Esophagus muscularis mucosa (tissue), 4 donors: ENCODE measurements around the gene PARN. TPM values are rescaled to one million over a fixed set of nuclear protein-coding genes. Genes with fewer than 3 reads are reported as not detected.

Experiments
- DNase-seq: peaks from one replicate; pipeline ENCODE4 v3.0.0-alpha.2; 2017; ENCODE audit errors: extremely low spot score
- H3K27ac ChIP-seq, 4 donors: fragments of 200-600 bp; sonication (generic); replicated peaks in 1 of 4; 1 replicate in 3 of 4; 2 replicates in 1 of 4; pipeline ENCODE4 v1.5.1; 2016 to 2019; ENCODE audit warnings: mild to moderate bottlenecking in 1 of 4
- H3K27me3 ChIP-seq, 4 donors: fragments of 200-600 bp; sonication (generic); one replicate each; pipeline versions ENCODE4 v1.5.1 to v1.6.0; 2016 to 2019
- H3K36me3 ChIP-seq, 4 donors: fragments of 200-600 bp; sonication (generic); one replicate each; pipeline ENCODE4 v1.5.1; 2016 to 2019
- H3K4me1 ChIP-seq, 4 donors: fragments of 200-600 bp; sonication (generic); one replicate each; pipeline ENCODE4 v1.5.1; 2016 to 2019
- H3K4me3 ChIP-seq, 4 donors: fragments of 200-600 bp; sonication (generic); 1 replicate in 2 of 4; 2 replicates in 2 of 4; pipeline ENCODE4 v1.5.1; 2016 to 2019; ENCODE audit warnings: mild to moderate bottlenecking in 4 of 4, moderate library complexity in 1 of 4
- H3K9me3 ChIP-seq, 4 donors: fragments of 200-600 bp; sonication (generic); 1 replicate in 3 of 4; 2 replicates in 1 of 4; pipeline ENCODE4 v1.5.1; 2016 to 2019
- EP300 ChIP-seq: sonication (generic); formaldehyde crosslinking; IDR thresholded peaks from one replicate; pipeline ENCODE4 v1.6.1; 2017; ENCODE audit warnings: antibody characterized with exemption
- POLR2A ChIP-seq: fragments of 450-650 bp; IDR thresholded peaks from one replicate; pipeline ENCODE4 v1.6.1; 2017; ENCODE audit warnings: antibody characterized with exemption, moderate library complexity, mild to moderate bottlenecking, low read depth
- POLR2AphosphoS5 ChIP-seq, 2 donors: sonication (generic); formaldehyde crosslinking; IDR thresholded peaks; one replicate each; pipeline ENCODE4 v1.6.1; 2017; ENCODE audit warnings: antibody characterized with exemption in 2 of 2
- WGBS: methylation state at CpG from one replicate; pipeline ENCODE4 v1.1.5; 2018; 5-methylcytosine and 5-hydroxymethylcytosine counted together
- intact Hi-C: fragments of 100-400 bp; cut with DNase I; formaldehyde crosslinking; loops from one replicate; pipeline ENCODE4 v1.15.1; 2023
- total RNA-seq, 4 donors: library from RNA; depleted of rRNA; stranded (reverse); fragments of >200 nt; gene quantifications; one replicate each; pipeline versions ENCODE4 v1.1.0 to v1.2.1, GENCODE V29; 2016
- TF ChIP-seq, protein P1 (sequence below), 3 experiments: fragments of 200-600 bp in 2 of 3; fragments of 450-650 bp in 1 of 3; sonication (generic) in 2 of 3; IDR thresholded peaks; one replicate each; pipeline ENCODE4 v1.5.1; 2017 to 2019; ENCODE audit warnings: antibody characterized with exemption in 3 of 3, mild to moderate bottlenecking in 2 of 3, moderate library complexity in 1 of 3

Gene PARN
- total RNA-seq, 4 donors from 2014 or later: 32.6 to 43.5 (median 36.1) TPM

- intact Hi-C loops: no loop called here
- Histone ChIP-seq H3K4me1 (no peaks in the 10 kb centered on the region), H3K36me3 (peaks cover 48 to 100% (median 92%) of the 10 kb centered on the region in 4 donors), H3K27ac (no peak overlapping the region), H3K9me3 (no peaks in the 10 kb centered on the region), H3K4me3 (no peak overlapping the region), H3K27me3 (no peaks in the 10 kb centered on the region)
- DNase-seq: no peak
- TF ChIP-seq POLR2AphosphoS5 (IDR thresholded peaks at IDR 0.05): no peak
- no peak for TF ChIP-seq EP300
- no peak for TF ChIP-seq POLR2A
- TF ChIP-seq, protein P1, sequence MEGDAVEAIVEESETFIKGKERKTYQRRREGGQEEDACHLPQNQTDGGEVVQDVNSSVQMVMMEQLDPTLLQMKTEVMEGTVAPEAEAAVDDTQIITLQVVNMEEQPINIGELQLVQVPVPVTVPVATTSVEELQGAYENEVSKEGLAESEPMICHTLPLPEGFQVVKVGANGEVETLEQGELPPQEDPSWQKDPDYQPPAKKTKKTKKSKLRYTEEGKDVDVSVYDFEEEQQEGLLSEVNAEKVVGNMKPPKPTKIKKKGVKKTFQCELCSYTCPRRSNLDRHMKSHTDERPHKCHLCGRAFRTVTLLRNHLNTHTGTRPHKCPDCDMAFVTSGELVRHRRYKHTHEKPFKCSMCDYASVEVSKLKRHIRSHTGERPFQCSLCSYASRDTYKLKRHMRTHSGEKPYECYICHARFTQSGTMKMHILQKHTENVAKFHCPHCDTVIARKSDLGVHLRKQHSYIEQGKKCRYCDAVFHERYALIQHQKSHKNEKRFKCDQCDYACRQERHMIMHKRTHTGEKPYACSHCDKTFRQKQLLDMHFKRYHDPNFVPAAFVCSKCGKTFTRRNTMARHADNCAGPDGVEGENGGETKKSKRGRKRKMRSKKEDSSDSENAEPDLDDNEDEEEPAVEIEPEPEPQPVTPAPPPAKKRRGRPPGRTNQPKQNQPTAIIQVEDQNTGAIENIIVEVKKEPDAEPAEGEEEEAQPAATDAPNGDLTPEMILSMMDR (IDR thresholded peaks at IDR 0.05): no peak
- 90% methylated on average over 7 of the region's 7 CpGs for WGBS
These were observed 11.5 kb downstream of the PARN start for GRCh38 chr16:14618566-14618965.

DNA sequence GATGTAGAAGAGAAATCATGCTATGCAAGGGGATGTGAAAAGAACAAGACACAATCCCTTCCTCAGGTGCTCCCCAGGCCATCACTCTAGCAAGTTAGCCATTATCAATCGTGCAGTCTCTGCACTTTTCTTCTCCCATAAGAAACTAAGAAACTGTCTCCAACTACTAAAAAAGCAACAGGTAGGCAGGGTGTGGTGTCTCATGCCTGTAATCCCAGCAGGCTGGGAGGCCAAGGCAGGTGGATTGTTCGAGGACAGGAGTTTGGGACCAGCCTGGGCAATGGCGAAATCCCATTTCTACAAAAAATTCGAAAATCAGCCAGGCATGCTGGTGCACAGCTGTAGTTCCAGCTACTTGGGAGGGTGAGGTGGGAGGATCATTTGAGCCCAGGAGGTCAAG lies 13.8 kb downstream of the PARN start:
- DNase-seq: no peak
- Histone ChIP-seq H3K4me1 (no peaks in the 10 kb centered on the region), H3K9me3 (no peaks in the 10 kb centered on the region), H3K27ac (no peak overlapping the region), H3K27me3 (no peaks in the 10 kb centered on the region), H3K36me3 (peaks cover 41 to 98% (median 91%) of the 10 kb centered on the region in 4 donors), H3K4me3 (no peak overlapping the region)
- intact Hi-C loops: no loop called here
- 89% methylated on average over 4 of the region's 4 CpGs for WGBS
- TF ChIP-seq EP300 (no peak), POLR2A (no peak), POLR2AphosphoS5 (IDR thresholded peaks at IDR 0.05) (no peak)
- TF ChIP-seq, protein P1 (IDR thresholded peaks at IDR 0.05): no peak

DNA sequence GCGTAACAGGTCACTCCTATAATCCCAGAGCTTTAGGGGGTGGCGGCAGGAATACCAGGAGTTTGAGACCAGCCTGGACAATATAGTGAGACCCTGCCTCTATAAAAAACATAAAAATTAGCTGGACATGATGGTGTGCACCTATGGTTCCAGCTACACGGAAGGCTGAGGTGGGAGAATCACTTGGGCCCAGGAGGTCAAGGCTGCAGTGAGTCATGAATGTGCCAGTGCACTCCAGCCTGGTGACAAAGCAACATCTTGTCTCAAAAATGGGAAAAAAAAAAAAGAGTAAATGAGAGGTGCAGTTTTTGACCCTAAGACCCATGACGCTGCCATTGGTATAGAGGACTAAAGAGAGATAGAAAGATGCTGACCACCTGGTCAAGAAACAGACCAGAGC lies 16.1 kb downstream of the PARN start:
- peaks cover 55 to 99% (median 93%) of the 10 kb centered on the region in 4 donors for H3K36me3 ChIP-seq

GRCh38 chr16:14611660-14612059 lies 18.4 kb downstream of the PARN start:
- no peak overlapping the region for H3K4me3 ChIP-seq
- TF ChIP-seq, protein P1 (IDR thresholded peaks at IDR 0.05): no peak
- TF ChIP-seq EP300 (no peak), POLR2A (no peak), POLR2AphosphoS5 (IDR thresholded peaks at IDR 0.05) (no peak)
- no peaks in the 10 kb centered on the region for H3K27me3 ChIP-seq
- WGBS: 96% methylated on average over 14 of the region's 14 CpGs
- DNase-seq: no peak
- H3K9me3 ChIP-seq: no peaks in the 10 kb centered on the region
- no peaks in the 10 kb centered on the region for H3K4me1 ChIP-seq
- intact Hi-C loops: no loop called here
- peaks cover 53 to 99% (median 95%) of the 10 kb centered on the region in 4 donors for H3K36me3 ChIP-seq
- no peak overlapping the region for H3K27ac ChIP-seq

More for the DNA sequence above, 16.1 kb downstream of the PARN start:
- Histone ChIP-seq H3K4me3 (no peak overlapping the region), H3K9me3 (no peaks in the 10 kb centered on the region), H3K4me1 (no peaks in the 10 kb centered on the region), H3K27ac (no peak overlapping the region), H3K27me3 (no peaks in the 10 kb centered on the region)
- intact Hi-C loops: no loop called here
- DNase-seq: no peak
- TF ChIP-seq EP300 (no peak), POLR2AphosphoS5 (IDR thresholded peaks at IDR 0.05) (no peak), POLR2A (no peak)
- TF ChIP-seq, protein P1 (IDR thresholded peaks at IDR 0.05): no peak
- 98% methylated on average over 4 of the region's 4 CpGs for WGBS

GRCh38 chr16:14609716-14610115 lies 20.3 kb downstream of the PARN start:
- TF ChIP-seq POLR2A: no peak
- TF ChIP-seq POLR2AphosphoS5 (IDR thresholded peaks at IDR 0.05): no peak
- TF ChIP-seq, protein P1 (IDR thresholded peaks at IDR 0.05): no peak
- TF ChIP-seq EP300: no peak
- H3K27me3 ChIP-seq: no peaks in the 10 kb centered on the region
- no peak for DNase-seq
- WGBS: 94% methylated on average over 6 of the region's 6 CpGs
- no peaks in the 10 kb centered on the region for H3K4me1 ChIP-seq
- no peak overlapping the region for H3K27ac ChIP-seq
- intact Hi-C loops: no loop called here
- no peaks in the 10 kb centered on the region for H3K9me3 ChIP-seq
- H3K4me3 ChIP-seq: no peak overlapping the region
- peaks cover 58 to 97% (median 94%) of the 10 kb centered on the region in 4 donors for H3K36me3 ChIP-seq
